H1 (cell line): ENCODE data around the gene KCTD4. TPM values are rescaled to one million over a fixed set of nuclear protein-coding genes. Genes with fewer than 3 reads are reported as not detected.

ENCODE experiments used
- HDAC6 ChIP-seq: IDR thresholded peaks from one replicate; pipeline ENCODE4 v1.7.1; 2012; ENCODE audit warnings: low read depth, mild to moderate bottlenecking, inconsistent platforms, low read length, moderate library complexity
- JUN ChIP-seq: IDR thresholded peaks from 2 replicates; pipeline ENCODE4 v1.6.1; 2011; ENCODE audit warnings: low read depth, mild to moderate bottlenecking, improper control_type of control experiment, low read length
- KDM5A ChIP-seq: fragments of 200-600 bp; IDR thresholded peaks from 2 replicates; pipeline ENCODE4 v1.7.1; 2012; ENCODE audit warnings: mild to moderate bottlenecking, low read length, inconsistent platforms, mixed read lengths
- RBBP5 ChIP-seq: IDR thresholded peaks from 2 replicates; pipeline ENCODE4 v1.7.1; 2012; ENCODE audit warnings: low read depth, mild to moderate bottlenecking, inconsistent platforms, low read length, moderate library complexity, borderline replicate concordance
- RXRA ChIP-seq: IDR thresholded peaks from 2 replicates; pipeline ENCODE4 v1.6.1; 2011; ENCODE audit warnings: low read depth, mild to moderate bottlenecking, low read length, moderate library complexity; ENCODE audit not compliant: insufficient read depth
- polyA plus RNA-seq, 7 experiments: library from polyadenylated mRNA; depleted of rRNA in 3 of 7; stranded (reverse) in 5 of 7; unstranded in 2 of 7; fragments of >200 nt in 5 of 7; fragments of 200-250 nt in 2 of 7; gene quantifications; 1 replicate in 5 of 7; 2 replicates in 1 of 7; 4 replicates in 1 of 7; pipeline versions ENCODE4 v1.2.1 to v1.2.3, GENCODE V29; 2011 to 2013; ENCODE audit warnings: missing spikeins in 2 of 7, mixed read lengths in 2 of 7
- total RNA-seq: library from RNA; stranded (reverse); fragmentation: NEBNext Ultra II Directional; extraction: Animal tissue kit (Norgen Biotek cat#: 25700); gene quantifications from 2 replicates; pipeline ENCODE4 v1.2.1, GENCODE V29; 2021

KCTD4 gene
- total and polyA plus RNA-seq, 2 of the 8 experiments (the other 6 are each of a cell fraction or from before 2014, with no cell fraction given): not detected

- TF ChIP-seq RXRA (no peak), JUN (no peak), KDM5A (no peak), HDAC6 (no peak), RBBP5 (no peak)
Observed at GRCh38 chr13:45218689-45219088, 17.8 kb upstream of the KCTD4 start (continued).
